Measurements from ENCODE around the gene ABO.

DNA sequence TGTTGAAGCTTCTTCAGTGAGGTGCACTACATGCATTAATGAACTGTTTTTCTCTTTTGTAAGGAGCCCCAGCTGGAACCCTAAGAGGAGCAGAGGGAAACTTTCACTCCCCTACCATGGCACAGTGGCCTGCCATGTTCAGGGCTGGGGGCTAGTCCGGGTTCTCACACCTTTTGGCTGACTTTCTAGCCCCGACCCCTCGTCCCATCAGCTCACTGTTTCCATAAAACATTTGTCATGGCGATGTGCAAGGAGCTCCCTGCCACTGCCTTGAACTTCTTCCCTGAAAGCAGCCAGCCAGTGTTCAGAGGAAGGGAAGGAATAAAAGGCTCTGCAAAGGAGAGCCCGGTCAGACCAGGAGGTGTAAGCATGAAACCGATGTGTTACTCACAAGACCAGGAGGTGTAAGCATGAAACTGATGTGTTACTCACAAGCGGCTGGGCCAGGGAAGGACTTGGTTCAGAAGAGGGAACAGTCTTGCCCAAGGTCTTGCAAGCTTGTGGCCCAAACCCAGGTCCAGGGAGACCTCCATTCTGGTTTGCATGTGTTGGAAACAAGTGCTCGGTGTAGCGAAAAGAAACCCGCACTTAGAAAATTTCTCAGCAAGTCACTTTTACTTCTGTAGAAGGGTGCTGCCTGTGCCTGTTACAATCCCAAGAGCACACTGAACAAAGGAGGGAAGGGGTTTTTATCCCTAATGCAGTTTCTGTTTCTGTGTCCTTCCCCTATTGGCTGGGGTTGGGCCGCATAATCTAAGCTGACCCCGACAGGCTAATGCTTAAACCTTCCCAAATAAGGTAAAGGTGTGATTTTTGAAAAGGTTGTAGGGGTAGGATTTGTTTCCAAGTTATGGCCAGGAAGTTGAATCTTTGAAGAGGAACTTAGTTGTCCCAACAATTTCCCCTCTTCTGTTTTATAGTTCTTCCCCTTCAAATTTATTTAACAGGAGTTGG, 3.4 kb upstream of the ABO start:
- TF ChIP-seq, protein P1, sequence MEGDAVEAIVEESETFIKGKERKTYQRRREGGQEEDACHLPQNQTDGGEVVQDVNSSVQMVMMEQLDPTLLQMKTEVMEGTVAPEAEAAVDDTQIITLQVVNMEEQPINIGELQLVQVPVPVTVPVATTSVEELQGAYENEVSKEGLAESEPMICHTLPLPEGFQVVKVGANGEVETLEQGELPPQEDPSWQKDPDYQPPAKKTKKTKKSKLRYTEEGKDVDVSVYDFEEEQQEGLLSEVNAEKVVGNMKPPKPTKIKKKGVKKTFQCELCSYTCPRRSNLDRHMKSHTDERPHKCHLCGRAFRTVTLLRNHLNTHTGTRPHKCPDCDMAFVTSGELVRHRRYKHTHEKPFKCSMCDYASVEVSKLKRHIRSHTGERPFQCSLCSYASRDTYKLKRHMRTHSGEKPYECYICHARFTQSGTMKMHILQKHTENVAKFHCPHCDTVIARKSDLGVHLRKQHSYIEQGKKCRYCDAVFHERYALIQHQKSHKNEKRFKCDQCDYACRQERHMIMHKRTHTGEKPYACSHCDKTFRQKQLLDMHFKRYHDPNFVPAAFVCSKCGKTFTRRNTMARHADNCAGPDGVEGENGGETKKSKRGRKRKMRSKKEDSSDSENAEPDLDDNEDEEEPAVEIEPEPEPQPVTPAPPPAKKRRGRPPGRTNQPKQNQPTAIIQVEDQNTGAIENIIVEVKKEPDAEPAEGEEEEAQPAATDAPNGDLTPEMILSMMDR (IDR thresholded peaks at IDR 0.05): no peak
- no peak for TF ChIP-seq POLR2A (IDR thresholded peaks at IDR 0.05)
- TF ChIP-seq EP300 (IDR thresholded peaks at IDR 0.05): no peak

Data from suprapubic skin (tissue), 3 donors.